Stimulated activated CD8-positive, alpha-beta memory T cell treated with anti-CD3 and anti-CD28 coated beads, Interleukin-2, amount 100 ng/mL, for 48 hours (primary cell): ENCODE data around the gene ZNF100.
"Not testable (repeated sequence)": the region's sequence is repeated elsewhere in the genome, so short reads cannot be mapped to it uniquely, and the experiment has no call there.

Experiments used
- DNase-seq, 2 donors: peaks; one replicate each; pipeline ENCODE4 v3.0.0-alpha.2; 2020; ENCODE audit warnings: low read depth in 2 of 2

The ZNF100 gene

DNA sequence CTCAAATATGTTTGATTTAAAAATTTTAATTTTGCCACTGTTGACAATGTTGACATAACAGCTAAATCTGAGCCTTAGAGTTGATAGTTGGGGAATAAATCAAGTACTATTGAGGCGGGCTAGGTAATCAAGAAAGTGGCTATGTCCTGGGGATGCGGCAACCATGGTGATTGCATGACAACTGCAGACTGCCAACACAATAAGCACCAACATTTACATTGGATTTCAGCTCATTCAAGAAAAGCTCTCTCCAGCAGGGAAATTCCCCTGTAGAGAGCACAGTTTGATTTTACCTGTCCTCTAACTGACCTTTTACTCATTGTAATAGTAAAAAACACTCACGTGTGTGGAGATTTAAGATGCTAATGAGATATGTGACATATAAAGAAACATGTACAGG lies 63.1 kb downstream of the ZNF100 start:
- no peak for DNase-seq

- no peak for DNase-seq
Observed at GRCh38 chr19:21699197-21699596, 68.2 kb downstream of the ZNF100 start.

GRCh38 chr19:21698215-21698614 lies 69.2 kb downstream of the ZNF100 start:
- DNase-seq: no peak

GRCh38 chr19:21697698-21698097 lies 69.7 kb downstream of the ZNF100 start:
- DNase-seq: no peak

- DNase-seq: no peak
Observed at GRCh38 chr19:21694171-21694906, 73.0 kb downstream of the ZNF100 start.

DNA sequence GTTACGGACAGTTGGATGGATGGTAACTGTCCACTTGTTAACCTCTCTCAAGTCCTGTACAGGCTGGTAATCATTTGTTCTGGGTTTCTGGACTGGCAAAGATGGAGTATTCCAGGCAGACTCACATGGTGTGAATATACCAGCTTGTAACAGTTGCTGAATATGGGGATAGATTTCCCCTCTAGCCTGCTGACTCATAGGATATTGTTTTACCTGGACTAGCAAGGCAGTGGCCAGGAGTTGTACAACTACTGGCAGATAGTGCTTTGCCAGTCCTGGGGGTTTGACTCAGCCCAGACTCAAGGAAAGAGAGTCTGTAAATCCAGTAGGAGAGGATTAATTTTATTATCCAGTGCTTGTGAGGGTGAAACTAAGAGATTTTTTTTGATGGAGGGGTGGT lies 74.0 kb downstream of the ZNF100 start:
- no peak for DNase-seq

DNA sequence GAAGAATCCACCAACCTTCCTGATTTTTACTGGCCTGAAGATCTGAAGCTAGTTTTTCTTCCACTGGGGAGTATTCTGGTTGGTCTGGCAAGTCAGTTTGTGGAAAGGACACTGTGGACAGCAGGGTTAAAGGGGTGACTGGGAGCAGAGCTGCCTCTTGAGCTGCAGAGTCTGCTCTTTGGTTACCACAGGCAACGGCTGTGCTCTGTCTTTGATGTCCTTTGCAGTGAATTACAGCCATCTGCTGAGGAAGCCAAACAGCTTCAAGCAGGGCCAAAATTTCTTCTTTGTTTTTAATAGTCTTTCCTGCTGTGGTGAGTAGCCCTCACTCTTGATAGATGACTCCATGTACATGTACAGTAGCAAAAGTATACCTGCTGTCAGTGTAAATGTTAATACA lies 75.7 kb downstream of the ZNF100 start:
- no peak for DNase-seq

DNA sequence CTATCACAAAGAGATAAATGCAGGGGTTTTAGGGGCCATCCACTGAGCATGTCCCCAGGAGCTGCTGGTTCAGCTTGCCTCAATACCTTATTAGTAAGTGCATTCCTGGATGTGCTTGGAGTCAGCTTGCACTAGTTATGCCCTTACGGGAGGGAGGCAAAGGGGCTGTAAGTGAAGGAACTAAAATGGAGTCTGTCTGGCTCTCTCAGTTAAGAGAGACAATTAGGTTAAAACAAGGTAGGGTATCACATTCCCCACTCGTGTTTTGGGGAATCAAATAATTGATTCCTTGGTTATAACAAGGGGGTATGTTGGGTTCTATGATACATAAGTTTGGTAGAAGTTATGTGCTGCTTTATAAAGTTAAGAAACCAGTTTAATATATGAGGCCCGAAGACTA lies 78.9 kb downstream of the ZNF100 start:
- no peak for DNase-seq

DNA sequence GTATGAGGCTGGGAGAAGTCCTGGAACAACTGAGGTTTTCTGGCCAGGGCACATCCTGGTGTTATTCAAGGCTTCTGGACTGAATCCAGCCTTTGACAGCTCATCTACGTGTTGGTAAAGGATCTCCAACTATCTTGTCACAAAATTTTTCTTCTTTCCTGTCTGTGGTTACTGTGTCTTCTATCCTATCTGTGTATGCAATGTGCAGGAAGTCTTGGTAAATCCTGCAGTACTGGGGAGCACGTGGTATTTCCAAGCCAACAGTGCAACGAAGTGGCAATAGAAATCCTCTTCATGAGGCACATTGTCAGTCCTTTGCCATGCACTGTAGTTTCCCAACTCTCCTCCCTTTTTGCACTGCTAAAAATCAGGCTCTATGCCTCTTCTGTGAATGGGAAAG lies 86.7 kb downstream of the ZNF100 start:
- no peak for DNase-seq

GRCh38 chr19:21680026-21680425 lies 87.4 kb downstream of the ZNF100 start:
- DNase-seq: no peak

- no peak for DNase-seq
Observed at GRCh38 chr19:21677696-21678418, 89.5 kb downstream of the ZNF100 start.

DNA sequence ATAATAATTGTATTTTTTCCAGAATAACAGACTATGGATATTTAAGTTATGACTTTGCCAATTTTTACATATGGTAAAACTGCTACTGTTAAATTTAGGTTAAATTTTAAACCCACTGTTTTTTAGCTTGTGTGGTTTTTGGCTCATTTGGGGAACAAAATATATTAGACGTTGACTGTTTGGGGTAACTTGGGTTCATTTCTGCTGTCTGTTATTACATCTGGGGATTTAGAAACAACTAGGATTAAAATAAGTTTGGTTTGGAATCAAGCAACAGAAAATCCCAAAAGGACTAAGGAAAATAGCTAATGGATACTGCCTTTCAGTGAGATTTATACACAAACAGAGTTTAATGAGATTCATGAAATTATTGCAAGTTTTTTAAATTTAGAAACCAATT lies 92.9 kb downstream of the ZNF100 start:
- DNase-seq: no peak

DNA sequence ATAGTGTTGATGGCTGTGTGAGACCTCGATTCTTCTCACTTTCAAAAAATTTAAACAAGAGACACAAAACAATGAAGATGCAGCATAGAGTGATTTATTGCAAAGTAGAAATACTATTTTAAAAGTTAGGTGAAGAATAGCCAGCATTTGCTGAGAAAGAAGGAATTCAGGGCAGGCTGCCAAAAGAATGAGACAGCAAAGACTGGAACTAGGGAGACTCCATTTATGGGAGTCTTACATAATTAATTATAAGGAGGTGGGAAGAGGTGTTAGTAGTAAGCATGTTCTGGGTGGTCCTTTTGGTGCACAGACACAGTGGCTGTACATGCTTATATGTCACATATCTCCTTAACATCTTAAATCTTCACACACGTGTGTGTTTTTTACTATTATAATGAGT lies 93.9 kb downstream of the ZNF100 start:
- not testable (repeated sequence) for DNase-seq
